Naive thymus-derived CD8-positive, alpha-beta T cell (primary cell): ENCODE results near the gene GSTM1. TPM values are rescaled to one million over a fixed set of nuclear protein-coding genes. Genes with fewer than 3 reads are reported as not detected.
"Not testable (repeated sequence)": the region's sequence is repeated elsewhere in the genome, so short reads cannot be mapped to it uniquely, and the experiment has no call there.

Experiments
- ATAC-seq, 2 donors: fragments of 150-1000 bp; cut with Tn5 transposase in 1 of 2; sonication (Bioruptor Pico), chemical (Tn5 transposase) in 1 of 2; 1 replicate in 1 of 2; 2 replicates in 1 of 2; pipeline ENCODE4 v1.10.0; 2021; ENCODE audit warnings: mild to moderate bottlenecking in 2 of 2, moderate library complexity in 2 of 2
- POLR2A ChIA-PET: fragments of 350-600 bp; sonication (Branson Sonifier 250); formaldehyde crosslinking; loops from one replicate; lab custom pipeline; 2021; ENCODE audit warnings: antibody characterized with exemption; lab: Charles Lee
- DNase-seq, 10 donors: peaks; one replicate each; pipeline versions ENCODE4 v3.0.0 to v3.0.0-alpha.2; 2020 to 2022
- H3K27ac Mint-ChIP-seq, 10 donors: one replicate each; pipeline ENCODE4 v1.8.0; 2020 to 2022; ENCODE audit warnings: mild to moderate bottlenecking in 10 of 10, mixed read lengths in 10 of 10, moderate library complexity in 4 of 10, inconsistent platforms in 1 of 10
- H3K27me3 Mint-ChIP-seq, 5 donors: one replicate each; pipeline ENCODE4 v1.8.0; 2021 to 2022; ENCODE audit warnings: mixed read lengths in 5 of 5
- H3K36me3 Mint-ChIP-seq, 3 donors: one replicate each; pipeline ENCODE4 v1.8.0; 2020 to 2022; ENCODE audit warnings: mixed read lengths in 3 of 3, mild to moderate bottlenecking in 2 of 3, inconsistent platforms in 1 of 3
- H3K4me1 Mint-ChIP-seq, 4 donors: one replicate each; pipeline ENCODE4 v1.8.0; 2021 to 2022; ENCODE audit warnings: mixed read lengths in 4 of 4
- H3K4me3 Mint-ChIP-seq, 10 donors: one replicate each; pipeline ENCODE4 v1.8.0; 2020 to 2022; ENCODE audit warnings: mild to moderate bottlenecking in 10 of 10, mixed read lengths in 10 of 10, moderate library complexity in 6 of 10, inconsistent platforms in 1 of 10
- H3K9me3 Mint-ChIP-seq, 9 donors: one replicate each; pipeline ENCODE4 v1.8.0; 2020 to 2022; ENCODE audit warnings: mixed read lengths in 9 of 9, mild to moderate bottlenecking in 3 of 9, inconsistent platforms in 1 of 9, moderate library complexity in 1 of 9
- polyA plus RNA-seq, 3 donors: library from polyadenylated mRNA; unstranded; fragments of 300-500 nt; fragmentation: Illumina TruSeq; gene quantifications; one replicate each; pipeline ENCODE4 v1.2.3, GENCODE V29; 2021
- total RNA-seq, 8 experiments: library from RNA in 2 of 8; stranded (reverse) in 2 of 8; gene quantifications; one replicate each; pipeline ENCODE4 v1.2.3 and lab custom pipeline; 2021 to 2026

GSTM1 gene
- total and polyA plus RNA-seq, 5 experiments from 2014 or later, result 0.38 to 62.0 (median 54.7) TPM; not detected in 2

- Mint-ChIP-seq H3K4me3 (no peak overlapping the region), H3K27me3 (peaks cover 0 to 13% (median 4%) of the 10 kb centered on the region in 5 donors), H3K36me3 (no peaks in the 10 kb centered on the region), H3K4me1 (peaks cover 5 to 18% (median 10%) of the 10 kb centered on the region in 4 donors), H3K9me3 (no peaks in the 10 kb centered on the region), H3K27ac (no peak overlapping the region)
- POLR2A ChIA-PET, result interaction anchor here (1.7 kb wide), 1 partner anchor 10 kb away, joined by 4 read pairs; no protein-coding TSS in a partner anchor
- DNase-seq (no peak), ATAC-seq (no peak)
These were observed 37.0 kb upstream of the GSTM1 start for GRCh38 chr1:109650609-109651008.

GRCh38 chr1:109652402-109652801 lies 35.2 kb upstream of the GSTM1 start:
- POLR2A ChIA-PET, result interaction anchor here (1.4 kb wide), 1 partner anchor 13 kb away, joined by 3 read pairs; no protein-coding TSS in a partner anchor
- no peak for DNase-seq
- H3K9me3 Mint-ChIP-seq, result no peaks in the 10 kb centered on the region
- no peaks in the 10 kb centered on the region for H3K36me3 Mint-ChIP-seq
- peaks cover 11 to 33% (median 23%) of the 10 kb centered on the region in 4 donors for H3K4me1 Mint-ChIP-seq
- H3K27me3 Mint-ChIP-seq, result peaks cover 0 to 13% (median 4%) of the 10 kb centered on the region in 5 donors
- H3K4me3 Mint-ChIP-seq, result no peak overlapping the region
- H3K27ac Mint-ChIP-seq, result no peak overlapping the region
- ATAC-seq, result no peak

- POLR2A ChIA-PET, result interaction anchor here (1.4 kb wide), 1 partner anchor 14 kb away, joined by 3 read pairs; no protein-coding TSS in a partner anchor
- H3K4me1 Mint-ChIP-seq, result peaks cover 11 to 42% (median 28%) of the 10 kb centered on the region in 4 donors
- ATAC-seq (no peak), DNase-seq (no peak)
- no peak overlapping the region for H3K27ac Mint-ChIP-seq
- H3K9me3 Mint-ChIP-seq, result no peaks in the 10 kb centered on the region
- H3K36me3 Mint-ChIP-seq, result peaks cover 0 to under 1% (median 0%) of the 10 kb centered on the region in 3 donors
- H3K4me3 Mint-ChIP-seq, result no peak overlapping the region
- peaks cover 0 to 12% (median 4%) of the 10 kb centered on the region in 5 donors for H3K27me3 Mint-ChIP-seq
These were observed 34.3 kb upstream of the GSTM1 start for GRCh38 chr1:109653306-109653705.

- Mint-ChIP-seq H3K36me3 (peaks cover 0 to 9% (median 0%) of the 10 kb centered on the region in 3 donors), H3K27me3 (peaks cover 0 to 12% (median 4%) of the 10 kb centered on the region in 5 donors), H3K27ac (peak overlapping the region in 1 of 10 donors; percentile 76), H3K9me3 (no peaks in the 10 kb centered on the region), H3K4me3 (peak overlapping the region in 7 of 10 donors; percentile 16 to 97 (median 45)), H3K4me1 (peaks cover 11 to 41% (median 31%) of the 10 kb centered on the region in 4 donors)
- POLR2A ChIA-PET, result interaction anchor here (1.7 kb wide), 1 partner anchor 120 kb away, joined by 4 read pairs; no protein-coding TSS in a partner anchor
- ATAC-seq (no peak), DNase-seq (no peak)
These were observed 33.1 kb upstream of the GSTM1 start for GRCh38 chr1:109654519-109654918.

- ATAC-seq, result peak; percentile 84 to 90
- peak in 8 of 10 donors; percentile 24 to 63 (median 54) for DNase-seq
- peaks cover 11 to 41% (median 31%) of the 10 kb centered on the region in 4 donors for H3K4me1 Mint-ChIP-seq
- H3K4me3 Mint-ChIP-seq, result peak within 1 kb of the TSS; percentile 88 to 97 (median 93)
- peaks cover 0 to 10% (median 0%) of the 10 kb centered on the region in 5 donors for H3K27me3 Mint-ChIP-seq
- POLR2A ChIA-PET, result interaction anchor here (0.7 to 1.7 kb wide), 4 partner anchors 15 to 555 kb away, joined by 3 to 4 read pairs (median 4); partner anchors contain the start of gene GNAI3
- peaks cover 0 to 15% (median 0%) of the 10 kb centered on the region in 3 donors for H3K36me3 Mint-ChIP-seq
- peak within 1 kb of the TSS; percentile 76 to 96 (median 90) for H3K27ac Mint-ChIP-seq
- H3K9me3 Mint-ChIP-seq, result no peaks in the 10 kb centered on the region
These were observed 31.8 kb upstream of the GSTM1 start, which contains the start of gene GSTM4 for GRCh38 chr1:109655615-109656519. GSTM4 (plus strand) TSS chr1:109656099; CDS start chr1:109656390, 291 bp downstream.

- DNase-seq (no peak), ATAC-seq (no peak)
- H3K4me1 Mint-ChIP-seq, result peaks cover 13 to 41% (median 31%) of the 10 kb centered on the region in 4 donors
- peak overlapping the region in 2 of 10 donors; percentile 25 to 77 for H3K27ac Mint-ChIP-seq
- H3K9me3 Mint-ChIP-seq, result no peaks in the 10 kb centered on the region
- peaks cover 0 to 20% (median 0%) of the 10 kb centered on the region in 3 donors for H3K36me3 Mint-ChIP-seq
- peaks cover 0 to 3% (median 0%) of the 10 kb centered on the region in 5 donors for H3K27me3 Mint-ChIP-seq
- POLR2A ChIA-PET, result interaction anchor here (0.9 kb wide), 1 partner anchor 109 kb away, joined by 4 read pairs; the partner anchor contains the start of gene GNAI3
- peak overlapping the region in 9 of 10 donors; percentile 32 to 97 (median 49) for H3K4me3 Mint-ChIP-seq
These were observed 30.2 kb upstream of the GSTM1 start for GRCh38 chr1:109657395-109657794.

GRCh38 chr1:109657970-109658369 lies 29.6 kb upstream of the GSTM1 start:
- peak overlapping the region in 3 of 10 donors; percentile 41 to 77 (median 50) for H3K27ac Mint-ChIP-seq
- DNase-seq, result no peak
- POLR2A ChIA-PET, result interaction anchor here (0.7 kb wide), 1 partner anchor 21 kb away, joined by 3 read pairs; no protein-coding TSS in a partner anchor
- no peaks in the 10 kb centered on the region for H3K9me3 Mint-ChIP-seq
- peaks cover 13 to 41% (median 31%) of the 10 kb centered on the region in 4 donors for H3K4me1 Mint-ChIP-seq
- peak overlapping the region in 6 of 10 donors; percentile 46 to 97 (median 75) for H3K4me3 Mint-ChIP-seq
- ATAC-seq, result no peak
- H3K36me3 Mint-ChIP-seq, result peaks cover 0 to 20% (median 0%) of the 10 kb centered on the region in 3 donors
- H3K27me3 Mint-ChIP-seq, result peaks cover 0 to 2% (median 0%) of the 10 kb centered on the region in 5 donors

- peaks cover 13 to 40% (median 31%) of the 10 kb centered on the region in 4 donors for H3K4me1 Mint-ChIP-seq
- no peaks in the 10 kb centered on the region for H3K9me3 Mint-ChIP-seq
- ATAC-seq, result no peak
- H3K36me3 Mint-ChIP-seq, result peaks cover 0 to 20% (median 0%) of the 10 kb centered on the region in 3 donors
- POLR2A ChIA-PET, result interaction anchor here (0.7 kb wide), 1 partner anchor 22 kb away, joined by 3 read pairs; no protein-coding TSS in a partner anchor
- peak overlapping the region in 3 of 10 donors; percentile 15 to 50 (median 41) for H3K27ac Mint-ChIP-seq
- peak overlapping the region in 4 of 10 donors; percentile 40 to 62 (median 50) for H3K4me3 Mint-ChIP-seq
- H3K27me3 Mint-ChIP-seq, result no peaks in the 10 kb centered on the region
- DNase-seq, result no peak
These were observed 29.0 kb upstream of the GSTM1 start for GRCh38 chr1:109658533-109659042.

GRCh38 chr1:109659145-109659544 lies 28.5 kb upstream of the GSTM1 start:
- H3K4me3 Mint-ChIP-seq, result peak overlapping the region in 1 of 10 donors; percentile 1
- H3K36me3 Mint-ChIP-seq, result peaks cover 0 to 20% (median 0%) of the 10 kb centered on the region in 3 donors
- H3K27ac Mint-ChIP-seq, result no peak overlapping the region
- no peak for DNase-seq
- POLR2A ChIA-PET, result no interaction called here
- H3K9me3 Mint-ChIP-seq, result no peaks in the 10 kb centered on the region
- peaks cover 13 to 39% (median 31%) of the 10 kb centered on the region in 4 donors for H3K4me1 Mint-ChIP-seq
- no peaks in the 10 kb centered on the region for H3K27me3 Mint-ChIP-seq
- ATAC-seq, result no peak

- H3K27ac Mint-ChIP-seq, result peak overlapping the region in 3 of 10 donors; percentile 35 to 59 (median 43)
- POLR2A ChIA-PET, result no interaction called here
- H3K27me3 Mint-ChIP-seq, result no peaks in the 10 kb centered on the region
- DNase-seq, result no peak
- H3K4me1 Mint-ChIP-seq, result peaks cover 9 to 30% (median 26%) of the 10 kb centered on the region in 4 donors
- no peak overlapping the region for H3K4me3 Mint-ChIP-seq
- peaks cover 0 to 20% (median 0%) of the 10 kb centered on the region in 3 donors for H3K36me3 Mint-ChIP-seq
- H3K9me3 Mint-ChIP-seq, result no peaks in the 10 kb centered on the region
- ATAC-seq, result no peak
These were observed 27.5 kb upstream of the GSTM1 start for GRCh38 chr1:109659997-109660690.

- POLR2A ChIA-PET, H3K9me3 Mint-ChIP-seq, H3K27me3 Mint-ChIP-seq, DNase-seq, ATAC-seq, H3K4me3 Mint-ChIP-seq: not testable (repeated sequence)
- Mint-ChIP-seq H3K27ac (peak overlapping the region in 1 of 10 donors; percentile 43), H3K36me3 (peaks cover 0 to 20% (median 4%) of the 10 kb centered on the region in 3 donors), H3K4me1 (peaks cover 8 to 24% (median 21%) of the 10 kb centered on the region in 4 donors)
These were observed 27.0 kb upstream of the GSTM1 start for GRCh38 chr1:109660691-109661026.
